DOHH2 (cell line): Measurements from ENCODE around the gene TRRAP.

Experiments
- EZH2phosphoT487 ChIP-seq: fragments of 200-600 bp; sonication (generic); IDR thresholded peaks from 2 replicates; pipeline ENCODE4 v1.6.1; 2017; ENCODE audit warnings: borderline replicate concordance, mild to moderate bottlenecking, antibody characterized with exemption, low read length, moderate library complexity, mixed read lengths
- TF ChIP-seq, protein P1 (sequence below): fragments of 200-600 bp; sonication (generic); IDR thresholded peaks from one replicate; pipeline ENCODE4 v1.5.1; 2014; ENCODE audit warnings: antibody characterized with exemption, mild to moderate bottlenecking, low read depth, low read length; ENCODE audit not compliant: poor library complexity, severe bottlenecking

DNA sequence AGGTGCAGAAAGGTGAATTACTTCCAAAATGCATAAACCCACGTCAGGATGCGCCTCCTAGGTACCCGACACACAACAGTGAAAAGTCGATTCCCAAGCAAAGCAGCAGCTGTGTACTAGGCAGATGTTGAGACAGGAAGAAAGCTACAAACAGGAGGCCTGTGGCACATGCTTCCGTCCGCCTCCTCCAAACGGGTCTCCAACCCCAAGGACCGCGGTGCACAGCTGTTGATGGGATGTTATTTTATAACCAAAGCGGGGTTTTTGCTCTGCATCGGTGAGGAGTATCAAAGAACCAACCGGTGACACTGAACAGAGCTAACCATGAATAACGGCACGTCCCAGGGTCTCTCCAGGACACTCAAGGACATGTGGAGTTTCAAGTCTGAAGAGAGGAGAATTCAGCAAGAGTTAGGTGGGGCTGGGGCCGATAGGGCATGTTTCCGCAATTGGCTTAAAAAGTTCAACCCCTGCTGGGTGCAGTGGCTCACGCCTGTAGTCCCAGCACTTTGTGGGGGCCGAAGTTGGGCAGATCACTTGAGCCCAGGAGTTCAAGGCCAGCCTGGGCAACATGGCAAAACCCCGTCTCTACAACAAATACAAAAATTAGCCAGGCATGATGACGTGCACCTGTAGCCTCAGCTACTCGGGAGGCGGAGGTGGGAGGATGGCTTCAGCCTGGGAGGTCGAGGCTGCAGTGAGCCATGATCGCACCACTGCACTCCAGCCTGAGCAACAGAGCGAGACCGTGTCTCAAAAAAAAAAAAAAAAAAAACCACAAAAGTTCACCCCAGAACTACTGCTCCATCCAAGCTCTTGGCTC is 157.6 kb downstream of the TRRAP start:
- TF ChIP-seq, protein P1, sequence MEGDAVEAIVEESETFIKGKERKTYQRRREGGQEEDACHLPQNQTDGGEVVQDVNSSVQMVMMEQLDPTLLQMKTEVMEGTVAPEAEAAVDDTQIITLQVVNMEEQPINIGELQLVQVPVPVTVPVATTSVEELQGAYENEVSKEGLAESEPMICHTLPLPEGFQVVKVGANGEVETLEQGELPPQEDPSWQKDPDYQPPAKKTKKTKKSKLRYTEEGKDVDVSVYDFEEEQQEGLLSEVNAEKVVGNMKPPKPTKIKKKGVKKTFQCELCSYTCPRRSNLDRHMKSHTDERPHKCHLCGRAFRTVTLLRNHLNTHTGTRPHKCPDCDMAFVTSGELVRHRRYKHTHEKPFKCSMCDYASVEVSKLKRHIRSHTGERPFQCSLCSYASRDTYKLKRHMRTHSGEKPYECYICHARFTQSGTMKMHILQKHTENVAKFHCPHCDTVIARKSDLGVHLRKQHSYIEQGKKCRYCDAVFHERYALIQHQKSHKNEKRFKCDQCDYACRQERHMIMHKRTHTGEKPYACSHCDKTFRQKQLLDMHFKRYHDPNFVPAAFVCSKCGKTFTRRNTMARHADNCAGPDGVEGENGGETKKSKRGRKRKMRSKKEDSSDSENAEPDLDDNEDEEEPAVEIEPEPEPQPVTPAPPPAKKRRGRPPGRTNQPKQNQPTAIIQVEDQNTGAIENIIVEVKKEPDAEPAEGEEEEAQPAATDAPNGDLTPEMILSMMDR = no peak
- TF ChIP-seq EZH2phosphoT487 = no peak
